IMR-90 (cell line): ENCODE results near the gene MARCHF2. TPM values are rescaled to one million over a fixed set of nuclear protein-coding genes. Genes with fewer than 3 reads are reported as not detected.

Source experiments
- ATAC-seq: fragments of 200-7000 bp; cut with Tn5 transposase; 2 replicates; pipeline ENCODE4 v1.9.1; 2020; ENCODE audit warnings: low read depth, mild to moderate bottlenecking, moderate library complexity
- BruUV-seq: library from RNA; stranded (reverse); fragments of 400-500 nt; replicated peaks from 2 replicates; lab custom pipeline; 2021; lab: Mats Ljungman, UMichigan
- CTCF ChIA-PET: fragments of 300-600 bp; formaldehyde crosslinking; extraction: SDS; loops from one replicate; lab custom pipeline; 2021; ENCODE audit warnings: antibody characterized with exemption; lab: Yijun Ruan, JAX
- POLR2A ChIA-PET: fragments of 300-600 bp; sonication (Branson Sonifier 250); formaldehyde crosslinking; loops from one replicate; lab custom pipeline; 2022; ENCODE audit warnings: antibody characterized with exemption; ENCODE audit not compliant: unreplicated experiment; lab: Charles Lee
- DNase-seq: peaks from one replicate; pipeline ENCODE4 v3.0.0; 2013
- H2AFZ ChIP-seq: replicated peaks from 2 replicates; pipeline ENCODE3; 2013; ENCODE audit warnings: low read length, mild to moderate bottlenecking; ENCODE audit not compliant: poor library complexity
- H2AK5ac ChIP-seq: 2 replicates; pipeline ENCODE4 v1.6.1; 2013; ENCODE audit warnings: low read depth, low read length, inconsistent platforms
- H2AK9ac ChIP-seq: replicated peaks from 2 replicates; pipeline ENCODE3; 2013; ENCODE audit warnings: mild to moderate bottlenecking, low read depth, low read length, moderate library complexity; ENCODE audit not compliant: poor library complexity
- H2BK120ac ChIP-seq: 2 replicates; pipeline ENCODE4 v1.6.1; 2013; ENCODE audit warnings: low read depth, low read length, inconsistent platforms
- H2BK15ac ChIP-seq: 3 replicates; pipeline ENCODE4 v1.6.1; 2013; ENCODE audit warnings: low read depth, low read length, inconsistent platforms
- H2BK20ac ChIP-seq: 2 replicates; pipeline ENCODE4 v1.6.1; 2013; ENCODE audit warnings: low read depth, mild to moderate bottlenecking, inconsistent platforms, low read length, moderate library complexity
- H2BK5ac ChIP-seq: 2 replicates; pipeline ENCODE4 v1.6.1; 2013; ENCODE audit warnings: mild to moderate bottlenecking, low read depth, low read length, inconsistent platforms; ENCODE audit not compliant: poor library complexity, severe bottlenecking
- H3K14ac ChIP-seq: replicated peaks from 2 replicates; pipeline ENCODE4 v1.6.1; 2013; ENCODE audit warnings: low read depth, low read length, inconsistent platforms
- H3K18ac ChIP-seq: 2 replicates; pipeline ENCODE4 v1.6.1; 2013; ENCODE audit warnings: low read depth, low read length, control low read depth
- H3K23ac ChIP-seq: 2 replicates; pipeline ENCODE4 v1.6.1; 2013; ENCODE audit warnings: low read depth, low read length, inconsistent platforms
- H3K27ac ChIP-seq: 2 replicates; pipeline ENCODE4 v1.5.1; 2013; ENCODE audit warnings: mild to moderate bottlenecking, control low read depth, low read length; ENCODE audit not compliant: insufficient read depth
- H3K27me3 ChIP-seq: 2 replicates; pipeline ENCODE4 v1.6.1; 2013; ENCODE audit warnings: low read length; ENCODE audit not compliant: control insufficient read depth, insufficient read depth
- H3K36me3 ChIP-seq: 2 replicates; pipeline ENCODE4 v1.6.1; 2013; ENCODE audit warnings: low read length, mixed read lengths; ENCODE audit not compliant: control insufficient read depth, insufficient read depth
- H3K4ac ChIP-seq: 2 replicates; pipeline ENCODE4 v1.6.1; 2013; ENCODE audit warnings: low read depth, low read length, inconsistent platforms
- H3K4me1 ChIP-seq: 2 replicates; pipeline ENCODE4 v1.6.1; 2013; ENCODE audit warnings: low read length, mixed read lengths; ENCODE audit not compliant: control insufficient read depth, insufficient read depth
- H3K4me2 ChIP-seq: 2 replicates; pipeline ENCODE4 v1.6.1; 2013; ENCODE audit warnings: low read depth, mild to moderate bottlenecking, control low read depth, low read length, moderate library complexity
- H3K4me3 ChIP-seq: 2 replicates; pipeline ENCODE4 v1.5.1; 2013; ENCODE audit warnings: low read depth, mild to moderate bottlenecking, control low read depth, low read length, moderate library complexity; ENCODE audit not compliant: insufficient read depth
- H3K56ac ChIP-seq: 2 replicates; pipeline ENCODE4 v1.6.1; 2013; ENCODE audit warnings: low read length, inconsistent platforms; ENCODE audit not compliant: insufficient read depth; ENCODE audit errors: extremely low read depth
- H3K79me1 ChIP-seq, 2 experiments: 2 replicates each; pipeline ENCODE4 v1.6.1; 2013; ENCODE audit warnings: low read length in 2 of 2, inconsistent platforms in 1 of 2, low read depth in 1 of 2
- H3K9ac ChIP-seq: 2 replicates; pipeline ENCODE4 v1.6.1; 2013; ENCODE audit warnings: low read depth, low read length, control low read depth
- H3K9me1 ChIP-seq: 2 replicates; pipeline ENCODE4 v1.6.1; 2013; ENCODE audit warnings: low read length, inconsistent platforms; ENCODE audit not compliant: insufficient read depth
- H3K9me3 ChIP-seq: 2 replicates; pipeline ENCODE4 v1.6.1; 2013; ENCODE audit warnings: low read length; ENCODE audit not compliant: control insufficient read depth, insufficient read depth
- H4K20me1 ChIP-seq: 2 replicates; pipeline ENCODE4 v1.6.1; 2013; ENCODE audit warnings: low read length, inconsistent platforms; ENCODE audit not compliant: insufficient read depth
- H4K5ac ChIP-seq: 2 replicates; pipeline ENCODE4 v1.6.1; 2013; ENCODE audit warnings: mild to moderate bottlenecking, low read depth, low read length, control low read depth
- H4K8ac ChIP-seq, 2 experiments: 2 replicates each; pipeline ENCODE4 v1.6.1; 2013; ENCODE audit warnings: low read depth in 2 of 2, low read length in 2 of 2, control low read depth in 1 of 2, inconsistent platforms in 1 of 2
- H4K91ac ChIP-seq: 2 replicates; pipeline ENCODE4 v1.6.1; 2013; ENCODE audit warnings: low read depth, low read length, inconsistent platforms; ENCODE audit not compliant: insufficient read depth
- CEBPB ChIP-seq: IDR thresholded peaks from 2 replicates; pipeline ENCODE4 v1.6.1; 2012; ENCODE audit warnings: low read depth, low read length, improper control_type of control experiment
- FOS ChIP-seq: fragments of 150-350 bp; IDR thresholded peaks from 2 replicates; pipeline ENCODE4 v1.6.1; 2016; ENCODE audit warnings: low read depth, low read length
- MAFK ChIP-seq: IDR thresholded peaks from 2 replicates; pipeline ENCODE4 v1.6.1; 2012; ENCODE audit warnings: low read depth, low read length, improper control_type of control experiment
- MAZ ChIP-seq: IDR thresholded peaks from 2 replicates; pipeline ENCODE4 v1.6.1; 2012; ENCODE audit warnings: low read depth, mild to moderate bottlenecking, low read length, improper control_type of control experiment, moderate library complexity, borderline replicate concordance
- NFE2L2 ChIP-seq: fragments of 150-350 bp; IDR thresholded peaks from 2 replicates; pipeline ENCODE4 v1.6.1; 2016; ENCODE audit warnings: low read depth, mild to moderate bottlenecking, low read length
- RCOR1 ChIP-seq: IDR thresholded peaks from 2 replicates; pipeline ENCODE4 v1.6.1; 2012; ENCODE audit warnings: mild to moderate bottlenecking, low read length, improper control_type of control experiment; ENCODE audit not compliant: insufficient replicate concordance
- RFX5 ChIP-seq: IDR thresholded peaks from 2 replicates; pipeline ENCODE4 v1.8.0; 2012; ENCODE audit warnings: low read depth, mild to moderate bottlenecking, low read length, moderate library complexity
- WGBS, 2 experiments: methylation state at CpG; one replicate each; pipeline versions ENCODE4 v1.1.5 to v1.1.7; 2013; ENCODE audit warnings: missing lambda C conversion rate in 2 of 2; ENCODE audit not compliant: insufficient read length in 1 of 2; ENCODE audit errors: extremely low coverage in 2 of 2; 5-methylcytosine and 5-hydroxymethylcytosine counted together
- dilution Hi-C: fragments of 300-500 bp; cut with HindIII; formaldehyde crosslinking; loops from one replicate; pipeline ENCODE4 v1.14.3; 2018; ENCODE audit warnings: low sequenced_read_pairs; ENCODE audit not compliant: unreplicated experiment
- in situ Hi-C: fragments of 300-500 bp; cut with MboI; formaldehyde crosslinking; loops from 3 replicates; pipeline ENCODE4 v1.14.3; 2019; ENCODE audit warnings: low sequenced_read_pairs, inconsistent platforms, mixed read lengths
- intact Hi-C: fragments of 100-400 bp; cut with micrococcal nuclease; formaldehyde crosslinking; loops from 2 replicates; pipeline ENCODE4 v1.10.0; 2022
- polyA plus RNA-seq, 3 experiments: library from polyadenylated mRNA; depleted of rRNA; stranded (reverse); fragments of >200 nt; gene quantifications; 2 replicates each; pipeline ENCODE4 v1.2.3, GENCODE V29; 2012; ENCODE audit warnings: low replicate concordance in 1 of 3
- total RNA-seq: library from RNA; depleted of rRNA; stranded (reverse); fragments of >200 nt; gene quantifications from 2 replicates; pipeline ENCODE4 v1.2.3, GENCODE V29; 2012
- TF ChIP-seq, protein P1 (sequence below): conservative IDR thresholded peaks from 2 replicates; pipeline ENCODE4 v1.5.1; 2012; ENCODE audit warnings: mild to moderate bottlenecking, low read depth, low read length, improper control_type of control experiment

The MARCHF2 gene
- total and polyA plus RNA-seq, 2 of the 4 experiments (the other 2 are of a cell fraction), result 33.8 to 58.8 TPM

DNA sequence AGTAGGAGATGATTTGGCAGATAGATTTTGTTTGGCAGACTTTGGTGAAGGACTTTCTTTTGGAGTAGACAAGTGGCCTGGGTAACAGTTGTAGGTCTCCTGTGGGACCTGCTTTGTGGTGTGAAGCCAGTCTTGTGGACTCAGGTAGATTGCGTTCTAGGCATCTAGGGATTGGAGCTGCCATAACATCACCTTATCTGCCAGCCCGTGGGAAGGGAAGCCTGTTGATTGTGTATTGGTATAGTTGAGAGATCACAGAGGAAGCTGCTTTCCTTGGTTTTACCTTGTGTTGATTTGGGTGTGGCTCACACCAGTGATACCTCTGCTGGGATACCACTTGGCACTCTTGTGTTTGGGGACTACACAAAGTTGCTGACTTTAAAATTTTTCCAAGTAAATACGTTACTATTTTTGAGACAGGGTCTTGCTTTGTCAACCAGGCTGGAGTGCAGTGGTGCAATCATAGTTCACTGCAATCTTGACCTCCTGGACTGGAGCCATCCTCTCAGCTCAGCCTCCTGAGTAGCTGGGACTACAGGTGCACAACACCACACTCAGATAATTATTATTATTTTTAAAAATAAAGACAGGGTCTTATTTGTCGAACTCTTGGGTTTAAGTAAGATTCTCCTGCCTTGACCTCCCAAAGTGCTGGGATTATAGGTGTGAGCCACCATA is 39.5 kb downstream of the MARCHF2 start:
- no peak overlapping the region for H3K56ac ChIP-seq
- no peak overlapping the region for H4K5ac ChIP-seq
- 0 out of 2 replicates have a peak overlapping the region, but pooled peaks have one; percentile 18 for H3K14ac ChIP-seq
- no peak overlapping the region for H4K91ac ChIP-seq
- intact Hi-C loops, result no loop called here
- ChIA-PET CTCF (interaction anchor here (0.6 to 1.1 kb wide), 2 partner anchors 23 to 130 kb away, joined by 3 to 4 read pairs; no protein-coding TSS in a partner anchor), POLR2A (no interaction called here)
- TF ChIP-seq, protein P1, sequence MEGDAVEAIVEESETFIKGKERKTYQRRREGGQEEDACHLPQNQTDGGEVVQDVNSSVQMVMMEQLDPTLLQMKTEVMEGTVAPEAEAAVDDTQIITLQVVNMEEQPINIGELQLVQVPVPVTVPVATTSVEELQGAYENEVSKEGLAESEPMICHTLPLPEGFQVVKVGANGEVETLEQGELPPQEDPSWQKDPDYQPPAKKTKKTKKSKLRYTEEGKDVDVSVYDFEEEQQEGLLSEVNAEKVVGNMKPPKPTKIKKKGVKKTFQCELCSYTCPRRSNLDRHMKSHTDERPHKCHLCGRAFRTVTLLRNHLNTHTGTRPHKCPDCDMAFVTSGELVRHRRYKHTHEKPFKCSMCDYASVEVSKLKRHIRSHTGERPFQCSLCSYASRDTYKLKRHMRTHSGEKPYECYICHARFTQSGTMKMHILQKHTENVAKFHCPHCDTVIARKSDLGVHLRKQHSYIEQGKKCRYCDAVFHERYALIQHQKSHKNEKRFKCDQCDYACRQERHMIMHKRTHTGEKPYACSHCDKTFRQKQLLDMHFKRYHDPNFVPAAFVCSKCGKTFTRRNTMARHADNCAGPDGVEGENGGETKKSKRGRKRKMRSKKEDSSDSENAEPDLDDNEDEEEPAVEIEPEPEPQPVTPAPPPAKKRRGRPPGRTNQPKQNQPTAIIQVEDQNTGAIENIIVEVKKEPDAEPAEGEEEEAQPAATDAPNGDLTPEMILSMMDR, result no peak
- TF ChIP-seq NFE2L2, result no peak
- TF ChIP-seq FOS, result no peak
- no peak for TF ChIP-seq RCOR1
- TF ChIP-seq CEBPB, result no peak
- no peak for TF ChIP-seq MAZ
- TF ChIP-seq RFX5, result no peak
- no peak for TF ChIP-seq MAFK
- H3K4me2 ChIP-seq, result no peak overlapping the region
- no CpG with 5 or more reads among the region's 4 CpGs for WGBS, 2 experiments
- no peak overlapping the region for H3K4me3 ChIP-seq
- no peak overlapping the region for H2BK5ac ChIP-seq
- BruUV-seq, result no TSS peak
- no peaks in the 10 kb centered on the region for H3K27me3 ChIP-seq
- no peak overlapping the region for H4K8ac ChIP-seq
- H3K79me1 ChIP-seq, result peaks cover 4 to 81% of the 10 kb centered on the region in 2 experiments
- in situ Hi-C loops, result no loop called here
- ATAC-seq, result no peak
- no peak overlapping the region for H2BK15ac ChIP-seq
- peak overlapping the region; percentile 42; the same call in 1 of the 2 replicates for H3K23ac ChIP-seq
- peak overlapping the region; percentile 12 for H3K4ac ChIP-seq
- H2BK20ac ChIP-seq, result no peak overlapping the region
- peaks cover 17% of the 10 kb centered on the region for H3K36me3 ChIP-seq
- peaks cover 18% of the 10 kb centered on the region for H3K4me1 ChIP-seq
- H3K27ac ChIP-seq, result no peak overlapping the region
- peak overlapping the region; percentile 65; the same call in 1 of the 2 replicates for H2AK5ac ChIP-seq
- H3K9ac ChIP-seq, result no peak overlapping the region
- H2AK9ac ChIP-seq, result no peak overlapping the region
- H4K20me1 ChIP-seq, result peaks cover 99% of the 10 kb centered on the region
- dilution Hi-C loops, result no loop called here
- H2BK120ac ChIP-seq, result no peak overlapping the region
- no peak for DNase-seq
- H2AFZ ChIP-seq, result no peak overlapping the region
- H3K9me3 ChIP-seq, result no peaks in the 10 kb centered on the region
- H3K9me1 ChIP-seq, result peaks cover 43% of the 10 kb centered on the region
- no peak overlapping the region for H3K18ac ChIP-seq
